GM12801 (cell line): ENCODE results near the gene CCDC149.

ENCODE experiments used
- TF ChIP-seq, protein P1 (sequence below): IDR thresholded peaks from one replicate; pipeline ENCODE4 v1.5.1; 2011; ENCODE audit warnings: control low read depth; ENCODE audit not compliant: insufficient read length; ENCODE audit errors: extremely low read depth

CCDC149 gene

DNA sequence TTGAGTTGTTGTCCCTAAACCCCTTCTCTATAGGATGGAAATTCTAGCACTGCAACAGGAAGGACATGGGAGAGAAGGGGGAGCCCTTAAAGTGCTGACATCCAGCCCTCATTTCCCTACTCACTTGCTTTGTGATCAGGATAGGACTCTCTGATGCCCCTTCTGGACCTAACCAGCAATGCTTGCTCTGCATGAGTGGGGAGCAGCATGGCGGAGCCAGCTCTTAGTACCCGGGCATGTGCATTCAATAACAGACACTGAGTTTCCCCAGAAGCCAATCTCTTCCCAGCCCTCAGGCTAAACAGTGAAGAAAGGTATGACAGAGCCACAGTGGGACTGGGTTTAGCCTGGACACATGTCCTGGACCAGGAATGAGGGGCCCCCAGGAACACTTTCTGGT, 103.5 kb downstream of the CCDC149 start:
- TF ChIP-seq, protein P1, sequence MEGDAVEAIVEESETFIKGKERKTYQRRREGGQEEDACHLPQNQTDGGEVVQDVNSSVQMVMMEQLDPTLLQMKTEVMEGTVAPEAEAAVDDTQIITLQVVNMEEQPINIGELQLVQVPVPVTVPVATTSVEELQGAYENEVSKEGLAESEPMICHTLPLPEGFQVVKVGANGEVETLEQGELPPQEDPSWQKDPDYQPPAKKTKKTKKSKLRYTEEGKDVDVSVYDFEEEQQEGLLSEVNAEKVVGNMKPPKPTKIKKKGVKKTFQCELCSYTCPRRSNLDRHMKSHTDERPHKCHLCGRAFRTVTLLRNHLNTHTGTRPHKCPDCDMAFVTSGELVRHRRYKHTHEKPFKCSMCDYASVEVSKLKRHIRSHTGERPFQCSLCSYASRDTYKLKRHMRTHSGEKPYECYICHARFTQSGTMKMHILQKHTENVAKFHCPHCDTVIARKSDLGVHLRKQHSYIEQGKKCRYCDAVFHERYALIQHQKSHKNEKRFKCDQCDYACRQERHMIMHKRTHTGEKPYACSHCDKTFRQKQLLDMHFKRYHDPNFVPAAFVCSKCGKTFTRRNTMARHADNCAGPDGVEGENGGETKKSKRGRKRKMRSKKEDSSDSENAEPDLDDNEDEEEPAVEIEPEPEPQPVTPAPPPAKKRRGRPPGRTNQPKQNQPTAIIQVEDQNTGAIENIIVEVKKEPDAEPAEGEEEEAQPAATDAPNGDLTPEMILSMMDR: no peak

DNA sequence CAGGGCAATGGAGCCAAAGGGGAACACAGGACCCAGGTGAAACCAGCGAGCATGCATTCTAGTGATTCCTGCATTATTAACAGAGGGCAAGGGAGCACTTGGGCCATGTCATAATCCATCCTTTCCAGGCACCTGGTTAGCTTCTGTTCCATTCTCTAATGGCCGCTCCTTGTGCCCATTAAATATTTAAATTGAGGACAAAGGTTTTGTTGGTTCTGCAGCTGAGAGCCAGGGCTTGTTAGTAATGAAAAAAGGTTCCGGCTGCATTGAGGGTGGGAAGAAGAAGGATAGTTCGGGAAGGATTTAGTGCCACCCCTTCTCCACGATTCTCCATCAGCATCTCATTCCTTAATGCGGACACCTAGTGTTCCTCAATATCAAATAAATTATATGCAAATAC, 103.9 kb downstream of the CCDC149 start:
- TF ChIP-seq, protein P1: no peak

DNA sequence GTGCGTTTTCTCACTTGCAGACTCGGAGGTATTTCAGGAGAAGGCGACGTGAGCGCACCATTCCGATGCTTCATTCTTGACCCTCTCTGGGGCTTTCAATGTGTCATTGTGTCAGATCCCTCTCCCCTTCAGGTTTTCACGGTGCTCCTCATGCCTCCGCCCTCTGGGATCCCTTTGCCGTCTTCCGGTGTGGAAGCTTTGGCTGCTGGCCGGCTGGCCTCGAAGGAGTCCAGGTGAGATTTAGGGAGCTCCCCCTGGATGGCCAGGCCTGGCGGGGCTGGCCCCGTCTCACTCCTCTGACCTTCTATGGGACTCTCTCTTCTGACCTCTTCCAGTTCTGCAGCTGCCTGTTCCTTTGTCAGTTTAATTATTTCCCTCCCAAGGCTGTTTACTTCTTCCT, 104.6 kb downstream of the CCDC149 start:
- TF ChIP-seq, protein P1: no peak

DNA sequence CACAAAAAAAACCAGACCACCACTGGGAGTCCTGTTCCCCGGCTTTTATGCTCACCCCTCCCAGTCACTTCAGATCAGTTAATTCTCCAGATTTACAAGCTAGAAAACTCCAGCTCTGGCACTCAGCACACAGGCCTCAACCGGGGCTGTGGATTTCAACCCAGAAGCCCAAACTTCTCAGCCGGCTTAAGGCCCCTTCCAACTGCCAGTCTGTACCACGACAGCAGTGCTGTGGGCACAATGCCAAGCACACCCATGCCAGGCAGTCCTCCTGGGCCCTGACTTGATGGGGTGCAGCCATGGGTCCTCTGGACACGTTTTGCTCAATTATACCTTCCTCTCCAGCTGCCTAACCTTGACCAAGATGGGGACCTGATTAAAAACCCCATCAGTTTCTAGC, 105.2 kb downstream of the CCDC149 start:
- TF ChIP-seq, protein P1: no peak

DNA sequence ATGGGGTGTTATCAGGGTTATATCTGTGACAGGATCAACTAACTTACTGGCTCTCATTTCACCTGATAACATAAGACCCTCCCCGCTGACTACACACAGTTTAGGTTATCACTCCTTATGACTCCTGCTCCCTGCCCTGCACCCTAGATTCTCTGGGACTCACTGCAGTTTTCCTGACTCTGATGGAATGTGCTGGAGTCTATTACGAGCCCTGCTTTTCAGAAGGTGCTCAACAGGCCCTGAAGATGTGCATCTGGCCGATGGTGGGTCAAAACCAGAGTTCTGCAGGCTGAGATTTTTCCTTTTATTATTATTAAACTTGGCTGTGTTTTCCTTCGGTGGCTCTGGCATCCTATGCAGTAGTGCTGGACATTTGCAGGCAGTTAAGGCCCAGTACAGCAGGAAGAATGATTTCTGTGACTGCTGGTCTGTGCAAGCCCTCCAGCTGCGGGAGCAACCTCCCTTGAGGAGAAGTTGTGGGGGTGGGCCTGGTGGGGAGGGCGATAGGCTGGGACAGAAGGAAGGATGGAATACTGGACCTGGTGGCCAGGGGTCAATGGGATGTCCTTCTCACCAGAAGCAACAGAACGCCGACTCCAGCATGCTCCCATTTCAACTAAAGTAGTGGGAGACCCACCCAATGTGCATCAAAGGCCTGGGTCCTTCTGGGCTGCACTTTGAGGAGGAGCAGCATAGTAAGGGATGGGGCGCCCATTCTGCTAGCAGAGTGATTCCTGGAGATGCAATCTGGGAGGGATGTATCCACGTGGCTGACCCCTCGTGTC, 106.4 kb downstream of the CCDC149 start:
- TF ChIP-seq, protein P1: no peak

DNA sequence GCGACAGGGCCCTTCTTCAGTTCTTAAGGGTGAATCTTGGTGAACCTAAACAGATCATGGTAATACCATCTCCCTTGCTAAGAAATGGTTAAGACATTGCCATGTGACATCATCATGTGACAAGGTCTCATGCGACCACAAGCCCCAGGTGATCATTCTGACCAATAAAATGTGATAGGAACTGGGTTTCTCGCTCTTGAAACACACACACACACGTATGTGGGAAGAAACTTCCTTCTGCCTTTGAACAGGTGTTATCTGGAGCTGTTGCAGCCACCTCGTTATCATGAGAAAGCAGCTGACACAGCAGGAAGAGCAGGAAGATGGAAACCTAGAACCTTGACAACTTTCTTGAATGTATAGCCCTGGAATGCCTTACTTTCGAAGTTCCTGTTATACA, 107.3 kb downstream of the CCDC149 start:
- TF ChIP-seq, protein P1: no peak

DNA sequence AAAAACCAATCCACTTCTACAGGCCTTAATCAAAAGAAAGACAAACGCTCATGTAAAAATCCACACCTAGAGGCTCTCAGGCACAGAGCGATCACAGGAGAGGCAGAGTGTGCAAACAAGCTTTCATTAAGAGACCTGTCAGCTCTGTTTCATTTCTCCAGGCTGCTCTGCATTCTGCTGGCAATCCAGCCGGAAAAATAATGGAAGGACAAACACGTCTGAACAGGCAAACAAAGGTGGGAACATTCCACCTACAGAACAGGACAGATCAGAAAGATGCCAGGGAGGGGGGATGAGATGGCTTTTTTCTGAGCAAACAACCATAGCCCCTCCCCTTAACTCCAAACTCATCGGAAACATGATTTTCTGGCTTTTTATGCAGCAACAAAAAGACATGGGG, 107.8 kb downstream of the CCDC149 start:
- TF ChIP-seq, protein P1: no peak
